Nephron (organoid): ENCODE results near the gene HMBS.

Experiments
- H3K27ac Mint-ChIP-seq, 3 experiments: 2 replicates each; pipeline ENCODE4 v1.8.0; 2020; ENCODE audit warnings: mixed read lengths in 3 of 3, mild to moderate bottlenecking in 2 of 3, moderate library complexity in 1 of 3
- H3K27me3 Mint-ChIP-seq: 2 replicates; pipeline ENCODE4 v1.8.0; 2021; ENCODE audit warnings: low read depth, mild to moderate bottlenecking, moderate library complexity, mixed read lengths
- H3K36me3 Mint-ChIP-seq: 2 replicates; pipeline ENCODE4 v1.8.0; 2020; ENCODE audit warnings: low read depth, mixed read lengths
- H3K4me1 Mint-ChIP-seq: 2 replicates; pipeline ENCODE4 v1.8.0; 2020; ENCODE audit warnings: mixed read lengths
- H3K4me3 Mint-ChIP-seq, 3 experiments: 2 replicates each; pipeline ENCODE4 v1.8.0; 2020; ENCODE audit warnings: mild to moderate bottlenecking in 3 of 3, mixed read lengths in 3 of 3, moderate library complexity in 2 of 3
- H3K9me3 Mint-ChIP-seq: 2 replicates; pipeline ENCODE4 v1.8.0; 2020; ENCODE audit warnings: mixed read lengths
- TF ChIP-seq, protein P1 (sequence below), 3 experiments: fragments of 200-600 bp; sonication (generic); IDR thresholded peaks; one replicate each; pipeline ENCODE4 v1.5.0; 2021; ENCODE audit warnings: antibody characterized with exemption in 3 of 3; ENCODE audit not compliant: unreplicated experiment in 3 of 3

HMBS gene

DNA sequence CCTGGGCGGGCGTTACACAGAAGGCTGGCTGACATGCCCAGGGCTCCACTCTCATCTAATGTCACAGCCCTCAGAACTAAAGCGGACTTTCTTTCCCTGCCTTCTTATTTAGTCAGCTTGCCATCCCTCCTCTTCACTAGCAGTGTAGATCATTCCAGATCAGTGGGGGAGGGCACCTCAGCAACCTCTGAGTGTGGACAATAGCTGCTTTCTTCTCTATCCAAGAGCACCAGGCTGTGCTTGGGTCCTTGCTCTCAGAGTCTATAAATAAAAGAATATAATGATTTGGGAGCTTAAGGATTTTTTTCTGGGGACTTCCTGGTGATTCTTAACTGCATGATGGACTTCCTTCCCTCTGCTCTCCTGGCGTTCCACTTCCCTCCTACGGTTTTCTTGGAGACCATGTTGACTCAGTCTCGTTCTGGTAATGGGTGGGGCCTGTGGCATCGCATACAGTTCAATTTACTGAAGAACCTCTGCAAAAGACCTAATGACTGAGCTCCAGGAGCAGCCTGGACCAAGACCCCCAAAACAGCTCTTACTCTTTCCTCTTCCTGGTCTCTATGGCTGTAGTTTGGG, 2.9 kb upstream of the HMBS start:
- no peak overlapping the region for H3K27ac Mint-ChIP-seq
- peaks cover 46% of the 10 kb centered on the region for H3K36me3 Mint-ChIP-seq
- TF ChIP-seq, protein P1, sequence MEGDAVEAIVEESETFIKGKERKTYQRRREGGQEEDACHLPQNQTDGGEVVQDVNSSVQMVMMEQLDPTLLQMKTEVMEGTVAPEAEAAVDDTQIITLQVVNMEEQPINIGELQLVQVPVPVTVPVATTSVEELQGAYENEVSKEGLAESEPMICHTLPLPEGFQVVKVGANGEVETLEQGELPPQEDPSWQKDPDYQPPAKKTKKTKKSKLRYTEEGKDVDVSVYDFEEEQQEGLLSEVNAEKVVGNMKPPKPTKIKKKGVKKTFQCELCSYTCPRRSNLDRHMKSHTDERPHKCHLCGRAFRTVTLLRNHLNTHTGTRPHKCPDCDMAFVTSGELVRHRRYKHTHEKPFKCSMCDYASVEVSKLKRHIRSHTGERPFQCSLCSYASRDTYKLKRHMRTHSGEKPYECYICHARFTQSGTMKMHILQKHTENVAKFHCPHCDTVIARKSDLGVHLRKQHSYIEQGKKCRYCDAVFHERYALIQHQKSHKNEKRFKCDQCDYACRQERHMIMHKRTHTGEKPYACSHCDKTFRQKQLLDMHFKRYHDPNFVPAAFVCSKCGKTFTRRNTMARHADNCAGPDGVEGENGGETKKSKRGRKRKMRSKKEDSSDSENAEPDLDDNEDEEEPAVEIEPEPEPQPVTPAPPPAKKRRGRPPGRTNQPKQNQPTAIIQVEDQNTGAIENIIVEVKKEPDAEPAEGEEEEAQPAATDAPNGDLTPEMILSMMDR (IDR thresholded peaks at IDR 0.05; ENCODE audit: unreplicated experiment in 3 of 3), result no peak
- H3K4me1 Mint-ChIP-seq, result peaks cover 11% of the 10 kb centered on the region
- H3K27me3 Mint-ChIP-seq, result no peaks in the 10 kb centered on the region
- no peak overlapping the region for H3K4me3 Mint-ChIP-seq
- H3K9me3 Mint-ChIP-seq, result no peaks in the 10 kb centered on the region

DNA sequence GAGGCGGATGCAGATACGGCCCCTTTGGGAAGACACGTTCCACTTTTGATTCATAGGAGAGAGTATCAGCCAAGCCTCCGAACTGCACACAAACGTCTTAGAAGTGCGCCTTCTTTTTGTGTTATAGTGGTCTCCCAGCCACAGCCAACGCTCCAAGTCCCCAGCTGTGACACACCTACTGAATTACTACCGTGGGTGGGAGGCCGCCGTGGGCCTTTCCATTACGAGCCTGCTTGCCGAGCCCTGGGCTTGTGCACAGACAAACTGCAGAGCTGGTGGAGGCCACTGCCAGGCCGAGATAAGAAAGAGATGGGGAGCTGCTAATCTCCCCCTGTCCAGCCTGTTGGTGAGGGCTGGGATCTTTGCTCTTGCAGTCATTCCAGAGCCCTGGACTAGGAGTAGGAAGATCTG, 761 bp downstream of the HMBS start:
- no peaks in the 10 kb centered on the region for H3K27me3 Mint-ChIP-seq
- peak overlapping the region; percentile 93 to 98 (median 96) for H3K27ac Mint-ChIP-seq
- peak overlapping the region; percentile 94 to 99 (median 97) for H3K4me3 Mint-ChIP-seq
- TF ChIP-seq, protein P1 (IDR thresholded peaks at IDR 0.05; ENCODE audit: unreplicated experiment in 3 of 3), result no peak
- H3K9me3 Mint-ChIP-seq, result no peaks in the 10 kb centered on the region
- H3K4me1 Mint-ChIP-seq, result peaks cover 17% of the 10 kb centered on the region
- peaks cover 27% of the 10 kb centered on the region for H3K36me3 Mint-ChIP-seq

DNA sequence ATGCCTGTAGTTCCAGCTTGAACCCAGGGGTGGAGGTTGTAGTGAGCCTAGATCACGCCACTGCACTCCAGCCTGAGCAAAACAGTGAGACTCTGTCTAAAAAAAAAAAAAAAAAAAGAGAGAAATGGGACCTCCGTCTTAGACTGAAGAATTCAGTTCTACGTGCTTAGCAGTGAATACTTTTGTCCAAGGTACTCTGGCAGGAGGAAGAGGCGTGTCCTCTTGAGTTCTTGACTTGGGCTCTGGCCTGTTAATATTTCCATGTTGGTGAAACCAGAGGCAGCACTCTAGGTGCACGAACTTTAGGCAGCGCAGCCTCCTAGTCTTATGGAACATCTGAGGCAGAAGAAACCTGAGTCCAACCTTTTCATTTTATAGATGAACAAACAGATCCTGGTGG, 2.4 kb downstream of the HMBS start:
- TF ChIP-seq, protein P1 (IDR thresholded peaks at IDR 0.05; ENCODE audit: unreplicated experiment in 3 of 3), result no peak
- no peak overlapping the region for H3K27ac Mint-ChIP-seq
- H3K27me3 Mint-ChIP-seq, result no peaks in the 10 kb centered on the region
- H3K4me1 Mint-ChIP-seq, result peaks cover 30% of the 10 kb centered on the region
- peak overlapping the region; percentile 27 to 69 (median 57) for H3K4me3 Mint-ChIP-seq
- peaks cover 12% of the 10 kb centered on the region for H3K36me3 Mint-ChIP-seq
- no peaks in the 10 kb centered on the region for H3K9me3 Mint-ChIP-seq

DNA sequence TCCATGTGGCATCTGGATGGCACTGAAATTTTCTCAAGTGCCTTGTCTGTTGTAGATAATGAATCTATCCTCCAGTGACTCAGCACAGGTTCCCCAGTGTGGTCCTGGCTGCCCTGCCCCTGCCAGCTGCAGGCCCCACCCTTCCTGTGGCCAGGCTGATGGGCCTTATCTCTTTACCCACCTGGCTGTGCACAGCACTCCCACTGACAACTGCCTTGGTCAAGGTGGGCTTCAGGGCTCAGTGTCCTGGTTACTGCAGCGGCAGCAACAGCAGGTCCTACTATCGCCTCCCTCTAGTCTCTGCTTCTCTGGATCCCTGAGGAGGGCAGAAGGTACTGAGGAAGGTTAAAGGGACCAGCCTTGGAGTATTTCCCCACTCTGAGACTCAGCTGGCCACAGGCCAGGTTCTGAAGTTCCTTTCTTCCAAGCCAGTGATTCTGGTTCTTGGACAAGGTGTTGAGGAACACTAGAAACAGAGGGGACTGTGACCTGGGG, 3.1 kb downstream of the HMBS start:
- TF ChIP-seq, protein P1 (IDR thresholded peaks at IDR 0.05; ENCODE audit: unreplicated experiment in 3 of 3), result no peak
- peak overlapping the region in 2 of 3 experiments; percentile 19 to 57 for H3K4me3 Mint-ChIP-seq
- H3K27ac Mint-ChIP-seq, result no peak overlapping the region
- H3K27me3 Mint-ChIP-seq, result no peaks in the 10 kb centered on the region
- no peaks in the 10 kb centered on the region for H3K9me3 Mint-ChIP-seq
- H3K36me3 Mint-ChIP-seq, result peaks cover 13% of the 10 kb centered on the region
- peaks cover 36% of the 10 kb centered on the region for H3K4me1 Mint-ChIP-seq

DNA sequence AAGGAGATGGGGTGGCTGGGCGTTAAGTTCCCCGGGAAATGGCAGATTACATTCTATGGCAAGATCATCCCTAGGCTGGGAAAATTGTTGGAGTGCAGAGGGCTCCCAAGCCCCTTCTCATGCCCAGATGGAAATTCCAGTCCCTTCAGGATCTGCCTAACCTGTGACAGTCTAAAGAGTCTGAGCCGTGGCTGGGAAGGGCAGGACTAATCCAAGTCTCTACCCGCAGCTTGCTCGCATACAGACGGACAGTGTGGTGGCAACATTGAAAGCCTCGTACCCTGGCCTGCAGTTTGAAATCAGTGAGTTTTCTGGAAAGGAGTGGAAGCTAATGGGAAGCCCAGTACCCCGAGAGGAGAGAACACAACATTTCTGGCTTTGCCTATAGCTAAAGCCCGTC, 3.7 kb downstream of the HMBS start:
- Mint-ChIP-seq H3K9me3 (no peaks in the 10 kb centered on the region), H3K27me3 (no peaks in the 10 kb centered on the region), H3K4me1 (peaks cover 40% of the 10 kb centered on the region), H3K36me3 (peaks cover 15% of the 10 kb centered on the region), H3K4me3 (peak overlapping the region in 1 of 3 experiments; percentile 34), H3K27ac (peak overlapping the region in 1 of 3 experiments; percentile 40)
- TF ChIP-seq, protein P1 (IDR thresholded peaks at IDR 0.05; ENCODE audit: unreplicated experiment in 3 of 3), result no peak

DNA sequence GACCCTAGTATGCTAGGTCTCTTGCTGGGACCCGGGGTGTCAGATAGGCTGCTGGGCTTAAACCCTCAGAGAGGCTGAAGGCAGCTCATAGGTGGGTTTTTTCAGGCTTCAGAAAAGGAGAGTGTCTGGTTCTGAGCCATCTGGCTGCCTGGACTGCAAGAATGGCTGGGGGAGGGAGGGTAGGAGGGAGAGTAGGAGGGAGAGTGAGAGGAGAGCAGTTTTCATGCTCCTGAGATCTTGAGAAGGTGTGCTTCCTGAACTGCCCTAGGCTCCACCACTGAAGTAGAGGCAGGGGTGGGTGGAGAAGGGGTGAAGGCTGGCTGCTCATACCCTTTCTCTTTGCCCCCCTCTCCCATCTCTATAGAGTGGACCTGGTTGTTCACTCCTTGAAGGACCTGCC, 4.6 kb downstream of the HMBS start:
- Mint-ChIP-seq H3K4me1 (peaks cover 46% of the 10 kb centered on the region), H3K27ac (peak overlapping the region in 1 of 3 experiments; percentile 41), H3K36me3 (peaks cover 21% of the 10 kb centered on the region), H3K4me3 (peak overlapping the region in 1 of 3 experiments; percentile 30), H3K27me3 (no peaks in the 10 kb centered on the region), H3K9me3 (no peaks in the 10 kb centered on the region)
- TF ChIP-seq, protein P1 (IDR thresholded peaks at IDR 0.05; ENCODE audit: unreplicated experiment in 3 of 3), result no peak
